GM12873 (cell line): Measurements from ENCODE around the gene MRTFB.

ENCODE experiments used
- TF ChIP-seq, protein P1 (sequence below): IDR thresholded peaks from 2 replicates; pipeline ENCODE4 v1.5.1; 2012; ENCODE audit warnings: low read depth, mild to moderate bottlenecking, moderate library complexity, low read length, control low read depth; ENCODE audit not compliant: insufficient read depth; ENCODE audit errors: missing control alignments

The MRTFB gene

DNA sequence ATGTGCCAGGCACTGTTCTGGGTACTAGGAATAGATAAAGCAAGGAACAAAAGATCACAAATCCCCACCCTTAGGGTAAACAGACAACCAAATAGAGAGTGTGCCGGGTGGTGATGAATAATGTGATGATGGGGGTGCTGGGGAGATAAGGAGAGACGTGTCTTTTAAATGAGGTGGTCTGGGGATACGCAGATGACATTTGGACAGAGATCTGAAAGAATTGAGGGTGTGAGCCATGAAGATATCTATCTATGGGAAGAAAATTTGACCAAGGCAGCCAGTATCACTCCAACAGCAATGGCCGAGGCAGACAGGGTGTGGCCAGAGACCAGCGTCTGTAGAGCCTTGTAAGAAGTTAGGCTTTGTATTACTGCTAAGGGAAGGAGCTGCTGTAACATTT, 165.3 kb downstream of the MRTFB start:
- TF ChIP-seq, protein P1, sequence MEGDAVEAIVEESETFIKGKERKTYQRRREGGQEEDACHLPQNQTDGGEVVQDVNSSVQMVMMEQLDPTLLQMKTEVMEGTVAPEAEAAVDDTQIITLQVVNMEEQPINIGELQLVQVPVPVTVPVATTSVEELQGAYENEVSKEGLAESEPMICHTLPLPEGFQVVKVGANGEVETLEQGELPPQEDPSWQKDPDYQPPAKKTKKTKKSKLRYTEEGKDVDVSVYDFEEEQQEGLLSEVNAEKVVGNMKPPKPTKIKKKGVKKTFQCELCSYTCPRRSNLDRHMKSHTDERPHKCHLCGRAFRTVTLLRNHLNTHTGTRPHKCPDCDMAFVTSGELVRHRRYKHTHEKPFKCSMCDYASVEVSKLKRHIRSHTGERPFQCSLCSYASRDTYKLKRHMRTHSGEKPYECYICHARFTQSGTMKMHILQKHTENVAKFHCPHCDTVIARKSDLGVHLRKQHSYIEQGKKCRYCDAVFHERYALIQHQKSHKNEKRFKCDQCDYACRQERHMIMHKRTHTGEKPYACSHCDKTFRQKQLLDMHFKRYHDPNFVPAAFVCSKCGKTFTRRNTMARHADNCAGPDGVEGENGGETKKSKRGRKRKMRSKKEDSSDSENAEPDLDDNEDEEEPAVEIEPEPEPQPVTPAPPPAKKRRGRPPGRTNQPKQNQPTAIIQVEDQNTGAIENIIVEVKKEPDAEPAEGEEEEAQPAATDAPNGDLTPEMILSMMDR, result no peak

DNA sequence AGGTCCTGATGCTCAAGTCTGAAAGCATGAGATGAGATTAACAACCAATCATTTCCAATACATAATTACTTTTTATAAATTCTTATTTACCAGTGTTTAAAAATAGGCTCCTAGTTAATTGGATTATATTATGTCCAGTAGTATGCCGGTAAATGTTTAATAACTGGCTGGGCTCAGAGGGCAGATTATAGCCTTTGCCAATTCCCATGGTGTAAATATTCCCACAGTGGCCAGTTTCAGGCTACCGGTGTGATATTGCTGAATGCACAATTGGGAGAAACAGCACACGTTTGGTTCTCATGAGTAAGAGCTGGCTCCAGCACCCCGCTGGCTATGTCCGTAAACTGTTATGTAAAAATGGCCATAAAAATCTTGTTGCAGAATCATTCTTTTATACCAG, 167.6 kb downstream of the MRTFB start:
- TF ChIP-seq, protein P1, result no peak

DNA sequence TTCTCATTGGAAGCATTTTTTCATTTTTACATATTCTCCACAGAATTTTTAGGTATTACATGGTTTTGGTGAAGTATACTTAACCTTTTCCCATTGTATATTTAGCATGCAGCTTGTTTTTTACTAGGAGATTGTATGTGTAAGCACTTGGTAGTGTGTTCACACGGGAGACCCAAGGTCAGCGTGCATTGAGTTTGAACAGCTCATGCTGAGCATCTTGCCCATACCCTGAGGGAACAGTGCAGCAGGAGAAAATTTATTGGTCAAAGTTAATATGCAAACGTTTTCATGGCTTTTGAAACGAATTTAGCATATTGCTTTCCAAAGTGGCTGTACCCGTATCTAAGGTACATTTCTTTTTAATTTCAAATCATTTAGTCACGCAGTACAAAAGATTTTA, 168.7 kb downstream of the MRTFB start:
- TF ChIP-seq, protein P1, result no peak

DNA sequence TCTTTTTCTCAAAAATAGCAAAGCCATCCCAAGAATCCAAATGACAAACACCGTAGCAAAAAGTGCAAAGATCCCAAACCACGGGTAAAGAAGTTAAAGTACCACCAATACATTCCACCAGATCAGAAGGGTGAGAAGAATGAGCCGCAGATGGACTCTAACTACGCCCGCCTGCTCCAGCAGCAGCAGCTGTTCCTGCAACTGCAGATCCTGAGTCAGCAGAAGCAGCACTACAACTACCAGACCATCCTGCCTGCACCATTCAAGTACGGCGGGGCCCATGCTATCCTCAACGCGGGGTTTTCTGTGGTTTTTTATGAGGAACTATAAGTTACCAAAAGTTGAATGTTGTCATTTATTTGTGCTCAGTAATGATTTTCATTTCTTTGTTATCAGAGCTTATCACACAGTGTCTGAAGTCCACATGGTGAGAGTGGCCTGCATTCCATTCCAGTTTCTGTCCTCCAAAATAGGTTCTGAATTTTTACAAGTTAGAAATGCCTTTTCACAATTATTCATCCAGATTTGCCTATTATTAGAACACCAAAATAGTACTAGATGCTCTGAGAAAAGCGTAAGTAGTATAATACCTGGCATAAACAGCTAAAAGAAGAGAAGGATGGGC, 169.2 kb downstream of the MRTFB start:
- TF ChIP-seq, protein P1, result no peak

- TF ChIP-seq, protein P1, result no peak
These were observed 169.8 kb downstream of the MRTFB start for GRCh38 chr16:14240964-14241363.

DNA sequence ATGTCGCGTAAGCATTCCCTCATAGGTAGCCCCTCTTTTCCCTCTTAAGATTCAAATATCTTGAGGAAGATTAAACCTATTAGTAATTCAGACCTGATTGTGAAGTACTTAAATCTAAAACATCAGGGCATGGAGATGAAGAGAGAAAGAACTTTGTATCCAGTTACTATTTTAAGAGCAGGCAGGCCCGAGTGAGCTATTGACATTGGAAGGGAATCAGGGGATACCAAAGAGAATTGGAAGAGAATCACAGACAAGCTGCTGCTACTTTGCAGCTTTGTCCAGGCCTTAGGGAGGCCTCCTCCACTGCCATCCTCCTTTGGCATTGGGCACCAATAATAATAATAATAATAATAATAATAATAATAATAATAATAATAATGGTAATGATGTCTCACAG, 170.5 kb downstream of the MRTFB start:
- TF ChIP-seq, protein P1, result no peak

DNA sequence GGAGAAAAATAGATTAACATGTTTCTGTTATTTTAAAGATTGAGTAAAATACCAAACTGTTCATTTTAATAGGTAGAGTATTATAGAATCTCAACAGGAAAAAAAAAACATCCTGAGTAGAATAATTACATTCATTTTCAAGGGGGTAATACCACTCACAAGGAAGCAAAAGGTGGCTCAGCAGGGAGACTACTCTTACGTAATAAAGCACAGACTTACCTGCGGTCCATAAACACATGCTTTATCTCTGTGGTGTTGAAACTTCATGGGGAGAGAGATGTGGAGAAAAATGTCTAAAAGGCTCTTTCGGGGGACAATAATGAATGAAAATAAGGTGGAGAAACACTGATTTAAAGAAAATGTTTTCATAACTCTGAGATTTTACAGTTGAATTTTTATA, 171.7 kb downstream of the MRTFB start:
- TF ChIP-seq, protein P1, result no peak
